ENCODE measurements around the gene GRXCR2.
"Not testable (repeated sequence)": the region's sequence is repeated elsewhere in the genome, so short reads cannot be mapped to it uniquely, and the experiment has no call there.

The GRXCR2 gene

DNA sequence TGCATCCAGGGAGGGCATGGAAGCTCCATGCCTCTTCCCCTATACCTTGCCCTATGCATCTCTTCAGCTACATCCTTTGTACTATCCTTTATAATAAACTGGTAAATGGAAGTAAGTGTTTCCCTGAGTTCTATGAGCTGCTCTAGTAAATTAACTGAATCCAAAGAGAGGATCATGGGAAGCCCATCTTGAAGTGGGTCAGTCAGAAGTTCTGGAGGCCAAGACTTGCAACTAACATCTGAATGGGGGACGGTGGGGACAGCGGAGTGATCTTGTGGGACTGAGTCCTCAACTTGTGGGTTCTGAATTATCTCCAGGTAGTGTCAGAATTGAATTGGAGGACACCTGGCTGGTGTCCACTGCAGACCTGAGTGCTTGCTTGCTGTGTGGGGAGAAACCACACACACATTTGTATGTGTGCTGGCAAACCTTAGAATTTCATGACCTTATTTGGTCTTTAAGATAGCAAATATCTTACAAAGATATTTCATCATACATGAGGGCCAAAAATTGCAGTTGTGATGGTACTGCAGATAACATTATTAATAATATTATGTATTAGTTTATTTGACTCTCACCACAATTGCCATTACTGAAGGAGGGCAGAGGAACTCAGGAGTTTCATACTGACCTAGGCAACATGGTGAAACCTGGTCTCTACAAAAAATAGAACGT, 32.2 kb downstream of the GRXCR2 start:
- DNase-seq (ENCODE audit: low read depth) = no peak
- TF ChIP-seq, protein P1, sequence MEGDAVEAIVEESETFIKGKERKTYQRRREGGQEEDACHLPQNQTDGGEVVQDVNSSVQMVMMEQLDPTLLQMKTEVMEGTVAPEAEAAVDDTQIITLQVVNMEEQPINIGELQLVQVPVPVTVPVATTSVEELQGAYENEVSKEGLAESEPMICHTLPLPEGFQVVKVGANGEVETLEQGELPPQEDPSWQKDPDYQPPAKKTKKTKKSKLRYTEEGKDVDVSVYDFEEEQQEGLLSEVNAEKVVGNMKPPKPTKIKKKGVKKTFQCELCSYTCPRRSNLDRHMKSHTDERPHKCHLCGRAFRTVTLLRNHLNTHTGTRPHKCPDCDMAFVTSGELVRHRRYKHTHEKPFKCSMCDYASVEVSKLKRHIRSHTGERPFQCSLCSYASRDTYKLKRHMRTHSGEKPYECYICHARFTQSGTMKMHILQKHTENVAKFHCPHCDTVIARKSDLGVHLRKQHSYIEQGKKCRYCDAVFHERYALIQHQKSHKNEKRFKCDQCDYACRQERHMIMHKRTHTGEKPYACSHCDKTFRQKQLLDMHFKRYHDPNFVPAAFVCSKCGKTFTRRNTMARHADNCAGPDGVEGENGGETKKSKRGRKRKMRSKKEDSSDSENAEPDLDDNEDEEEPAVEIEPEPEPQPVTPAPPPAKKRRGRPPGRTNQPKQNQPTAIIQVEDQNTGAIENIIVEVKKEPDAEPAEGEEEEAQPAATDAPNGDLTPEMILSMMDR (IDR thresholded peaks at IDR 0.05; ENCODE audit: control insufficient read depth, extremely low read depth, insufficient read depth) = no peak
- no peak overlapping the region for H3K4me3 ChIP-seq (ENCODE audit: low read depth, low read length)

DNA sequence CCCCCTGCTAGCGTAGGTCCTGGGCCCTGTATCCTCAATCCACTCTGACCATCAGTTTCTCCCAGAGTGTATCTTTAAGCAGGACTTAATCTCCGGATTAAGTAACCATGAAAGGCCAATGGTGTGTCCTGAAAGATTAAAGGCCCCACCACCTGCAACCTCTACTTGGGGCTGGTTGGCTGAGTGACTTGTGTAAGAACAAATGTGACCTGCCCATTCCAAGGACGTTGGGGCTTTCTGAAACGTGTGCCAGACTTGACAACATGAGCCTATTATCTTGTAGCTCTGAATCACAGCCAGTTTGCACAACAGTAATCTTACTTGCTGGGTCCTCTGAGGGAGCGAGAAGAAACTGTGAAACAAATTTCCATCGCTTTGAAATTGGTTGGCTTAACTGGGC, 34.5 kb downstream of the GRXCR2 start:
- TF ChIP-seq, protein P1 (IDR thresholded peaks at IDR 0.05; ENCODE audit: control insufficient read depth, extremely low read depth, insufficient read depth) = no peak
- no peak overlapping the region for H3K4me3 ChIP-seq (ENCODE audit: low read depth, low read length)
- DNase-seq (ENCODE audit: low read depth) = no peak

DNA sequence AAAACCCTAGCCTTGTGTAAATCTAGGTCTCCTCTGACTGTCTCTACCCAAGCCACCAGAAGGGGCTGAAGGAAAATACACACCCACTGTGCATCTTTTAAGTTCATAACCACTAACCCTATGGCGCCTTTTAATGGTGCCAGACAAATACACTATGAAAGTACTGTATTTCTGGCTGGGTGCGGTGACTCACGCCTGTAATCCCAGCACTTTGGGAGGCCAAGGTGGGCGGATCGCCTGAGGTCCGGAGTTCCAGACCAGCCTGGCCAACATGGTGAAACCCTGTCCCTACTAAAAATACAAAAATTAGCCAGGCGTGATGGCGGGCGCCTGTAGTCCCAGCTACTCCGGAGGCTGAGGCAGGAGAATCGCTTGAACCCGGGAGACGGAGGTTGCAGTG, 36.6 kb downstream of the GRXCR2 start:
- H3K4me3 ChIP-seq (ENCODE audit: low read depth, low read length); DNase-seq (ENCODE audit: low read depth): not testable (repeated sequence)

DNA sequence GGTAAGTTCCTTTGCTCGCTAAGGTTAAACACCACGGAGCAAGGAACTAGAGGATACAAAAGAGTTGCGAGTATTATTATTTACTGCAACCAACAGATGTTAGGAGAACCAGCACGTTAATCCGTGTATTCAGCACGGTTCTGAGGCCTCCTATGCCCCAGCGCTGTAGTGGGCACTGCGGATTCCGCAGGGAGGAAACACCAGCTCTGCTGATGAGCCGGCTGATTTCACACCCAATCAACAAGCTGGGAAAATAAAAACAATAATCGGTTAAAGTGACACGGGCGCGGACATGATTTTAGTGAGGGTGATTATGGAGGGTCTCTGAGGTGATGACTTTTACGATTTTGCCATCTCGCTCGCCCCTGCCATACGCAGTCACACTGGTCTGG, 37.0 kb downstream of the GRXCR2 start:
- TF ChIP-seq, protein P1 (IDR thresholded peaks at IDR 0.05; ENCODE audit: control insufficient read depth, extremely low read depth, insufficient read depth) = no peak
- no peak for DNase-seq (ENCODE audit: low read depth)
- no peak overlapping the region for H3K4me3 ChIP-seq (ENCODE audit: low read depth, low read length)

DNA sequence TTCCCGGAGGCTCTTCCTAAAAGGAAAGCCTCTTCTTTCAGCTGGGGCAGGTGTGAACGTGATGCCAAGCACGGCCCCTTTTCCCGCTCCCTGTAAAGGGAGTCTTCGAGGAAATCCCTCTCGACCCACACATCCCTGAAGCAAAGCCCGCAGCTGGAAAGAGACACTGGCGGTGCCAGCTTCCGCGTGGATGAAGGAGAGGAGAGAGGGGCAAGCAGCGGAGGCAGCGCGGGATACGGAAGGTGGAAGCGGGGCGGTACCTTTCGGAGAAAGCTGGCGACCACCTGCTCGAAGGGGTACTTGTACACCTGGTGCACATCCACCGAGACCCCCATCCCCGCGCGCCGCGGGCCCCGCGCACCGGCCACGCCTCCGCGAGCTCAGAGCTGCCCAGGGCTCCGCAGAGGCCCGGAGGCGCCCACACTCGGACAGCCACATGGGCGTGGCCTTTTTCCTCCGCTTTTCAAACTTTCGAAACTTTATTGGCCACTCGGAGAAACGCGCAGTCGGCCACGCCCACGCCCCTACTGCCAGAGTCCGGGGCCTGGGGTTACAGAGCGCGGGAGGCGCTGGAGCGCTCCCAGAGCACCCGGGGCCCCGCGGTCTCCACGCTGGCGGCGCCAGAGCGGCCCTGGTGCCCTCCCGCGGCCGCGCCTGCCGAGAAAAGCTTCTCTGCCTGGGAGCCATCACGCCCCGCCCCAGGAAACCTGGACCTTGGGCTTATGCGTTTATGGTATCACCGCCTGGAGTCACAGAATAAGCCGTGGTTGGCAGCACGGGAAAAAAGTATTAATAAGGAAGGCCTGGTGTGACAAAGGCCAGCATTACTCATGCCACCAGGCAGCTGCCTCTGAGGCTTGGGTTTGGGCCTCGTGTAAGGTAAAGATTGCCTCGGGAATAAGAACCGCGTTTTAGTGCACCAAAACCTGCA, 37.6 kb downstream of the GRXCR2 start, which contains the start of gene PRELID2:
TSS of gene PRELID2 (minus strand) at position 426 of the 931 bp plus-strand sequence. CDS start at position 335, 91 bp downstream.
- TF ChIP-seq, protein P1 (IDR thresholded peaks at IDR 0.05; ENCODE audit: control insufficient read depth, extremely low read depth, insufficient read depth) = no peak
- no peak within 1 kb of the TSS for H3K4me3 ChIP-seq (ENCODE audit: low read depth, low read length)
- DNase-seq (ENCODE audit: low read depth) = no peak

DNA sequence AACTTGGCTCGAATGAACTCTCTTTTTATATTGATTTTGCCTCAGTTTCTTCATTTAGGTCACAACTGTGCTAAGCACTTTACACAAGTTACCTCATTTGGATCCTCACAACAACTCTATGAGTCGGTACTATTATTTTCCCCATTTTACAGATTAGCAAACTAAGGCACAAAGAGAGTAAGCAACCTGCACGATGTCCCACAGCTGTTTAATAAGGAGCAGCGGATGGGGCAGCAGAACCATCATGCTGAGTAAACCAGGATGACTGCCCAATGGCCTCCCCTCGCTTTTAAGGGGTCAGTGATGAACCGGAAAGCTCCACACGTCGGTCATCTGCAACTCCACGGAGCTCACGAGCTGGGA, 38.3 kb downstream of the GRXCR2 start:
- no peak for DNase-seq (ENCODE audit: low read depth)
- TF ChIP-seq, protein P1 (IDR thresholded peaks at IDR 0.05; ENCODE audit: control insufficient read depth, extremely low read depth, insufficient read depth) = no peak
- H3K4me3 ChIP-seq (ENCODE audit: low read depth, low read length) = no peak overlapping the region

DNA sequence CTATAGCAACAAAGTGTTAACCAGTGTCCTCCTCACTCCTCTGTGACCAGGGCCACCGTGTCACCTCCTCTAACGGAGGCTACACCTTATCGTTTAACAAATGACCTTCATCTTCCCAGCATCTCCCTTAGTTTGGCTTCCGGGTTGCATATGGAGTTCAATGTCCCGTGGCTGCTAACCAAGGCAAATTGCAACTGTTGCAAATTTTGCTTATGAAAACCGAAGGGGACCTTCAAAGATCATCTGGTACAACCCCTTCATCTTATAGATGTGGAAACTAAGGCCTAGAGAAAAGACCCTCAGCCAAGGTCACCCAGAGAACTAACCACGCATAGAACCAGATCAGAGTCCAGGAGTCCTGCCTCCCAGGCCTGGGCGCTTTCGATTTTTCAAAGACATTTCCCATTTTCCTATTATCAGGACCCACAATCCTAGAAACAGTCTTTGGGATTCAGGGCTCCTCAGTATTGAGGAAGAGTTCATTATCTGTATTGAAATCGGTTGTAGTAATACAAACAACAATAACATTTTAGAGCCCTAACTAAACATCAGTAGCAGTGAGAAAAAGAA, 39.1 kb downstream of the GRXCR2 start:
- TF ChIP-seq, protein P1 (IDR thresholded peaks at IDR 0.05; ENCODE audit: control insufficient read depth, extremely low read depth, insufficient read depth) = no peak
- no peak for DNase-seq (ENCODE audit: low read depth)
- no peak overlapping the region for H3K4me3 ChIP-seq (ENCODE audit: low read depth, low read length)
